OCI-LY3 (cell line): ENCODE data around the gene PHLDA2.
"Not testable (repeated sequence)": the region's sequence is repeated elsewhere in the genome, so short reads cannot be mapped to it uniquely, and the experiment has no call there.

Experiments used
- H2AFZ ChIP-seq: fragments of 200-600, 300-600 bp; shearing (Covaris generic); 2 replicates; pipeline ENCODE4 v1.6.0; 2014; ENCODE audit warnings: antibody characterized with exemption, low read depth, low read length
- H3K27ac ChIP-seq: fragments of 200-600, 300-600 bp; sonication (generic); 2 replicates; pipeline ENCODE4 v1.5.1; 2014; ENCODE audit warnings: mild to moderate bottlenecking, low read length, moderate library complexity, mixed read lengths
- H3K27me3 ChIP-seq: fragments of 200-600, 300-600 bp; sonication (generic); 2 replicates; pipeline ENCODE4 v1.6.1; 2014; ENCODE audit warnings: low read depth, low read length, mixed read lengths
- H3K36me3 ChIP-seq: fragments of 200-600, 300-600 bp; sonication (generic); replicated peaks from 2 replicates; pipeline ENCODE3; 2014; ENCODE audit warnings: low read depth, low read length, mixed read lengths
- H3K4me1 ChIP-seq: fragments of 300-600, 200-600 bp; sonication (generic); 2 replicates; pipeline ENCODE4 v1.6.1; 2014; ENCODE audit warnings: low read length, mixed read lengths
- H3K4me2 ChIP-seq: fragments of 200-600, 300-600 bp; sonication (generic); 2 replicates; pipeline ENCODE4 v1.6.1; 2014; ENCODE audit warnings: low read length, mixed read lengths
- H3K4me3 ChIP-seq: fragments of 300-600, 200-600 bp; sonication (generic); 2 replicates; pipeline ENCODE4 v1.5.1; 2014; ENCODE audit warnings: antibody characterized with exemption, mild to moderate bottlenecking, low read length, moderate library complexity
- H3K79me2 ChIP-seq: fragments of 300-600, 200-600 bp; shearing (Covaris generic); 2 replicates; pipeline ENCODE4 v1.6.1; 2014; ENCODE audit warnings: mild to moderate bottlenecking, low read length, mixed read lengths
- H3K9ac ChIP-seq: fragments of 300-600, 200-600 bp; shearing (Covaris generic); 2 replicates; pipeline ENCODE4 v1.6.0; 2014; ENCODE audit warnings: mild to moderate bottlenecking, low read length, moderate library complexity
- H3K9me3 ChIP-seq: fragments of 200-600, 300-600 bp; shearing (Covaris generic); 2 replicates; pipeline ENCODE4 v1.6.1; 2014; ENCODE audit warnings: low read length, mixed read lengths; ENCODE audit not compliant: insufficient read depth
- H4K20me1 ChIP-seq: fragments of 200-600, 300-600 bp; sonication (generic); 2 replicates; pipeline ENCODE4 v1.6.1; 2016; ENCODE audit warnings: low read length, mixed read lengths; ENCODE audit not compliant: insufficient read depth
- EZH2phosphoT487 ChIP-seq: fragments of 200-600 bp; shearing (Covaris generic); IDR thresholded peaks from 2 replicates; pipeline ENCODE4 v1.6.1; 2018; ENCODE audit warnings: antibody characterized with exemption, mixed run types, low read depth
- TF ChIP-seq, protein P1 (sequence below): fragments of 200-600, 300-600 bp; sonication (generic); IDR thresholded peaks from 2 replicates; pipeline ENCODE4 v1.5.1; 2014; ENCODE audit warnings: antibody characterized with exemption, low read length, low read depth

Gene PHLDA2

DNA sequence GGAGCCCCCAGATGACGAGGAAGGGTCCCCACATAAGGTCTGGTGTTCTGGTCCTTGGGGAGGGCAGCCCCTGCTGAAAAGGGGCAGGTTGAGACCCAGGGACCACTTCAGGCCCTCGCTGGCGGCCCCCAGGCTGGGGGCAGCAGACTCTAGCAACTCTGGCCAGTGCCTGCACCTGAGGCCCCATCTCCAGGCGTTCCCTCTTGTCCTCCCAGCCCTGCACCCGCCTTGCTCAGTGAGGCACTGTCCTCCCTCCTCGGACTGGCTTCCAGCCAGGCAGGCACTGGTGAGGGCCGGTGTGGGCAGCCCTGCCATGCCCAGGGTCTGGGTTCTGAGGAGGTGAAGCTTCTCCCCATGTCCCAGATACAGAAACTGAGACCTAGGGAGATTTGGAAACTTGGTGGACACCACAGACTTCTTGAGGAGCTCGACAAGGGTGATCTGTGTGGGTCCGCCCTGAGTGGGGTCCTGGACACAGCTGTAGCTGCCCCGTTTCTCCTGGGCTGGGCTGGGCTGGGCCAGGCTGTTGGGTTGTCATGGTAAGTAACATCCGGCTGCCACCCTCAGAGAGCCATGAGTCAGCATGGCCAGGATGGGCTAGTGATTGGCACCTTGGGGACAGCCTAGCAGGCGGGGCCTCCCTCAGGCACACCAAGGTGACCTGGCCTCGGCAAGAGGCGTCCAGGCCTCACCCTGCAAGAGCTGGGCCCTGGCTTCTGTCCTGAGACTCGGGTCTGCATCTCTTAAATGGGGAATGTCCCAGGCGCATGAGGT is 11.1 kb upstream of the PHLDA2 start:
- Histone ChIP-seq H4K20me1 (no peaks in the 10 kb centered on the region), H3K27ac (no peak overlapping the region), H3K79me2 (no peaks in the 10 kb centered on the region), H3K4me3 (no peak overlapping the region), H3K9ac (no peak overlapping the region), H3K4me1 (no peaks in the 10 kb centered on the region), H3K4me2 (no peak overlapping the region), H3K27me3 (no peaks in the 10 kb centered on the region), H3K36me3 (peaks cover 8% of the 10 kb centered on the region), H3K9me3 (peaks cover 3% of the 10 kb centered on the region; the same call in 1 of the 2 replicates), H2AFZ (no peak overlapping the region)
- TF ChIP-seq, protein P1, sequence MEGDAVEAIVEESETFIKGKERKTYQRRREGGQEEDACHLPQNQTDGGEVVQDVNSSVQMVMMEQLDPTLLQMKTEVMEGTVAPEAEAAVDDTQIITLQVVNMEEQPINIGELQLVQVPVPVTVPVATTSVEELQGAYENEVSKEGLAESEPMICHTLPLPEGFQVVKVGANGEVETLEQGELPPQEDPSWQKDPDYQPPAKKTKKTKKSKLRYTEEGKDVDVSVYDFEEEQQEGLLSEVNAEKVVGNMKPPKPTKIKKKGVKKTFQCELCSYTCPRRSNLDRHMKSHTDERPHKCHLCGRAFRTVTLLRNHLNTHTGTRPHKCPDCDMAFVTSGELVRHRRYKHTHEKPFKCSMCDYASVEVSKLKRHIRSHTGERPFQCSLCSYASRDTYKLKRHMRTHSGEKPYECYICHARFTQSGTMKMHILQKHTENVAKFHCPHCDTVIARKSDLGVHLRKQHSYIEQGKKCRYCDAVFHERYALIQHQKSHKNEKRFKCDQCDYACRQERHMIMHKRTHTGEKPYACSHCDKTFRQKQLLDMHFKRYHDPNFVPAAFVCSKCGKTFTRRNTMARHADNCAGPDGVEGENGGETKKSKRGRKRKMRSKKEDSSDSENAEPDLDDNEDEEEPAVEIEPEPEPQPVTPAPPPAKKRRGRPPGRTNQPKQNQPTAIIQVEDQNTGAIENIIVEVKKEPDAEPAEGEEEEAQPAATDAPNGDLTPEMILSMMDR = no peak
- no peak for TF ChIP-seq EZH2phosphoT487

DNA sequence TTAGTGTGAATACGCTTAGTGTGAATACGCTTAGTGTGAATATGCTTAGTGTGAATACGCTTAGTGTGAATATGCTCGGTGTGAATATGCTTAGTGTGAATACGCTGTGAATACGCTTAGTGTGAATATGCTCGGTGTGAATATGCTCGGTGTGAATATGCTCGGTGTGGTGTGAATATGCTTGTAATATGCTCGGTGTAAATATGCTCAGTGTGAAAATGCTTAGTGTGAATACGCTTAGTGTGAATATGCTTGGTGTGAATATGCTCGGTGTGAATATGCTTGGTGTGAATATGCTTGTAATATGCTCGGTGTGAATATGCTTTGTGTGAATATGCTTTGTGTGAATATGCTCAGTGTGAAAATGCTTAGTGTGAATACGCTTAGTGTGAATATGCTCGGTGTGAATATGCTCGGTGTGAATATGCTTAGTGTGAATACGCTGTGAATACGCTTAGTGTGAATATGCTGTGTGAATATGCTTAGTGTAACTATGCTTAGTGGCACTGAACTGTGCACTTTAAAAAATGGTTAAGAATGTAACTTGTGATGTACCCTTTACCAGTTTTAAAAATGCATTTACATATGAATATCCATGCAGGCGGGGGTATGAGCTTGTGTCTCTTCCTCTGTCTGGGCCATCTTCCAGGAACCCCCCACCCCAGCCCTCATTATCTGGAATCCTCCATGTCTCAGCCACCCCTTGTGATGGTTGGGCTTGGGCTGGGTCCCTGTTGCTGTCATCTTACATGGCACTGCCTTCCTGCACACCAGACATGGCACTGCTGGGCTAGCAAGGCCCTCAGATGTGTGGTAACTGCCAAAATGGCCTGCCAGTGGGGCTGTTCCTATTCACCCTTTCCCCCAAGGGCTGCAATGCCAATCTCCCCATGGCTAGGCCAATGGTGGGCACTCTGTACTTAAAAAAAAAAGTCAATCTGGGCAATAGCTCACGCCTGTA is 9.5 kb upstream of the PHLDA2 start:
- H3K27ac ChIP-seq, H3K9me3 ChIP-seq, H3K4me2 ChIP-seq, H4K20me1 ChIP-seq, H3K79me2 ChIP-seq, H2AFZ ChIP-seq, H3K4me3 ChIP-seq, H3K36me3 ChIP-seq, H3K9ac ChIP-seq, H3K4me1 ChIP-seq, H3K27me3 ChIP-seq: not testable (repeated sequence)

DNA sequence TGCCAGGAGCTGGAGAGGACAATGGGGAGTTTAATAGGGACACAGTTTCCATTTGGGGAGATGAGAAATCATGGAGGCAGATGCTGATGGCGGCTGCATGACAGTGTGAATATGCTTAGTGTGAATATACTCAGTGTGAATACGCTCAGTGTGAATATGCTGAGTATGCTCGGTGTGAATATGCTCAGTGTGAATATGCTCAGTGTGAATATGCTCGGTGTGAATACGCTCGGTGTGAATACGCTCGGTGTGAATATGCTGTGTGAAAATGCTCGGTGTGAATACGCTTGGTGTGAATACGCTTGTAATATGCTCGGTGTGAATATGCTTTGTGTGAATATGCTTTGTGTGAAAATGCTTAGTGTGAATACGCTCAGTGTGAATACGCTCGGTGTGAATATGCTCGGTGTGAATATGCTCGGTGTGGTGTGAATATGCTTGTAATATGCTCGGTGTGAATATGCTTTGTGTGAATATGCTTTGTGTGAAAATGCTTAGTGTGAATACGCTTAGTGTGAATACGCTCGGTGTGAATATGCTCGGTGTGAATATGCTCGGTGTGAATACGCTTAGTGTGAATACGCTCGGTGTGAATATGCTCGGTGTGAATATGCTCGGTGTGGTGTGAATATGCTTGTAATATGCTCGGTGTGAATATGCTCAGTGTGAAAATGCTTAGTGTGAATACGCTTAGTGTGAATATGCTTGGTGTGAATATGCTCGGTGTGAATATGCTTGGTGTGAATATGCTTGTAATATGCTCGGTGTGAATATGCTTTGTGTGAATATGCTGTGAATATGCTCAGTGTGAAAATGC is 8.6 kb upstream of the PHLDA2 start:
- H3K79me2 ChIP-seq, H3K4me1 ChIP-seq, H3K36me3 ChIP-seq, H2AFZ ChIP-seq, H3K27ac ChIP-seq, H3K27me3 ChIP-seq, H3K4me3 ChIP-seq, H4K20me1 ChIP-seq, H3K4me2 ChIP-seq, H3K9ac ChIP-seq, H3K9me3 ChIP-seq: not testable (repeated sequence)

DNA sequence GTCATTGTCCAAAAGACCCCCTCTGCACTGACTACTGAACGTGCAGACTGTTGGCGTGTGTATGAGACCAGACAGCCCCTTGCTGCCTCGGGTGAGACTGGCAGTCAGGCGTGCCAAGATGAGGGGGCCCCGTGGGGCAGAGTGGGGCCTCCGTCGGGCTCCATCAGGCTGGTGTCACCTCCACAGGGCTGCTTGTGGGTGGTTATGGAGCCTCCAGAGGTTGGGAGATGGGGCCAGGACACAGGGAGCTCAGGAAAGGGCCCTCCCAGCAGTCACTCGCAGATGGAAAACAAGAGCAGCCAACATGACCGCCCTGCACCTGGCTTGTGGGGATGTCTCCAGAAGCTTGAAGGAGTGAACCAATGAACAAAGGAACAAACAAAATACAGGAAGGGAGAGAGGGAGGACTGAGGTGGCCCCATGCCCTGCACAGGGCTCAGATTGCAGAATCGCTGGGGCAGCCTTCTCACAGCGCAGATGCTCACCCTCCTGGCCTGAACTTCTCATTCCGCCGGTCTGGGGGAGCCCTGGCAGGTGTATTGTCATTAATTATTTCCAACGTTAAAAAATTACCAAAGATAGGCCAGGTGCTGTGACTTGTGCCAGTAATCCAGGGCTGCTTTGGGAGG is 5.5 kb upstream of the PHLDA2 start:
- Histone ChIP-seq H3K27me3 (no peaks in the 10 kb centered on the region), H3K4me3 (no peak overlapping the region), H3K9ac (no peak overlapping the region), H3K79me2 (no peaks in the 10 kb centered on the region), H4K20me1 (no peaks in the 10 kb centered on the region), H2AFZ (no peak overlapping the region), H3K27ac (no peak overlapping the region), H3K9me3 (peaks cover 3% of the 10 kb centered on the region; the same call in 1 of the 2 replicates), H3K4me1 (peaks cover 4% of the 10 kb centered on the region; the same call in 1 of the 2 replicates), H3K36me3 (peaks cover 5% of the 10 kb centered on the region), H3K4me2 (no peak overlapping the region)
- TF ChIP-seq, protein P1 = no peak
- TF ChIP-seq EZH2phosphoT487 = no peak
